HepG2 (cell line): ENCODE results near the gene RHOBTB3. TPM values are rescaled to one million over a fixed set of nuclear protein-coding genes. Genes with fewer than 3 reads are reported as not detected.

Experiments used
- GFI1 ChIP-seq: sonication (generic); formaldehyde crosslinking; IDR thresholded peaks from 2 replicates; pipeline ENCODE4 v1.5.0; 2020; ENCODE audit warnings: missing genetic modification reagents, mild to moderate bottlenecking, borderline replicate concordance
- HOXA9 ChIP-seq: sonication (generic); formaldehyde crosslinking; IDR thresholded peaks from 2 replicates; pipeline ENCODE4 v1.8.1; 2022; ENCODE audit warnings: missing genetic modification reagents, mild to moderate bottlenecking, moderate library complexity, borderline replicate concordance
- KDM2A ChIP-seq: sonication (generic); formaldehyde crosslinking; IDR thresholded peaks from 2 replicates; pipeline ENCODE4 v1.4.0; 2020; ENCODE audit warnings: low read depth, missing genetic modification reagents, borderline replicate concordance
- LCORL ChIP-seq, 2 experiments: fragments of 450-650 bp in 1 of 2; sonication (generic) in 1 of 2; formaldehyde crosslinking in 1 of 2; IDR thresholded peaks; 2 replicates each; pipeline versions ENCODE4 v1.5.0 to v1.6.1; 2017 to 2020; ENCODE audit warnings: antibody characterized with exemption in 1 of 2, missing genetic modification reagents in 1 of 2
- PCBP1 ChIP-seq: fragments of 200-400 bp; formaldehyde crosslinking; IDR thresholded peaks from 2 replicates; pipeline ENCODE4 v1.6.1; 2017; ENCODE audit warnings: mild to moderate bottlenecking, low read depth, low read length, borderline replicate concordance
- TBL1XR1 ChIP-seq: fragments of 150-350 bp; IDR thresholded peaks from 2 replicates; pipeline ENCODE4 v1.6.1; 2014; ENCODE audit warnings: borderline replicate concordance, low read length; ENCODE audit not compliant: partially characterized antibody
- TCF12 ChIP-seq, 2 experiments: fragments of 450-650 bp in 1 of 2; sonication (generic) in 1 of 2; formaldehyde crosslinking in 1 of 2; IDR thresholded peaks; 2 replicates each; pipeline versions ENCODE4 v1.6.1 to v1.8.0; 2017 to 2022; ENCODE audit warnings: antibody characterized with exemption in 1 of 2, mild to moderate bottlenecking in 1 of 2, missing genetic modification reagents in 1 of 2, moderate library complexity in 1 of 2
- ZFP36 ChIP-seq: fragments of 150-350 bp; IDR thresholded peaks from 2 replicates; pipeline ENCODE4 v1.6.1; 2018; ENCODE audit warnings: borderline replicate concordance, low read length, low read depth; ENCODE audit not compliant: partially characterized antibody
- ZNF572 ChIP-seq: sonication (generic); formaldehyde crosslinking; IDR thresholded peaks from 2 replicates; pipeline ENCODE4 v1.5.1; 2020; ENCODE audit warnings: mild to moderate bottlenecking, missing genetic modification reagents
- ZNF674 ChIP-seq: sonication (generic); formaldehyde crosslinking; IDR thresholded peaks from 2 replicates; pipeline ENCODE4 v1.5.0; 2020; ENCODE audit warnings: low read depth, mild to moderate bottlenecking, missing genetic modification reagents
- polyA plus RNA-seq, 8 experiments: library from polyadenylated mRNA; depleted of rRNA in 3 of 8; stranded (reverse) in 7 of 8; unstranded in 1 of 8; fragments of >200 nt; fragmentation: Illumina TruSeq in 4 of 8; extraction: Trizol in 4 of 8; gene quantifications; 2 replicates each; pipeline versions ENCODE4 v1.2.1 to v1.2.3, GENCODE V29; 2011 to 2016; ENCODE audit warnings: low read depth in 4 of 8, missing spikeins in 1 of 8, mixed read lengths in 1 of 8; ENCODE audit not compliant: insufficient read depth in 1 of 8
- total RNA-seq, 5 experiments: library from RNA; depleted of rRNA; stranded (reverse); fragments of >200 nt; fragmentation: Illumina TruSeq; extraction: Trizol; gene quantifications; 2 replicates each; pipeline ENCODE4 v1.2.3, GENCODE V29; 2016; ENCODE audit warnings: low read depth in 1 of 5
- TF ChIP-seq, protein P1 (sequence below): sonication (generic); formaldehyde crosslinking; IDR thresholded peaks from 2 replicates; pipeline ENCODE4 v1.4.0; 2020; ENCODE audit warnings: missing genetic modification reagents
- TF ChIP-seq, protein P2 (sequence below): IDR thresholded peaks from 2 replicates; pipeline ENCODE4 v1.4.0; 2020; ENCODE audit warnings: mild to moderate bottlenecking, missing genetic modification reagents
- TF ChIP-seq, protein P3 (sequence below): sonication (generic); formaldehyde crosslinking; IDR thresholded peaks from 2 replicates; pipeline ENCODE4 v1.4.0; 2020; ENCODE audit warnings: mild to moderate bottlenecking, missing genetic modification reagents
- TF ChIP-seq, protein P4 (sequence below): sonication (generic); formaldehyde crosslinking; IDR thresholded peaks from 2 replicates; pipeline ENCODE4 v1.8.1; 2023; ENCODE audit warnings: mild to moderate bottlenecking, inconsistent platforms, moderate library complexity, missing genetic modification reagents, borderline replicate concordance
- TF ChIP-seq, protein P5 (sequence below): sonication (generic); formaldehyde crosslinking; IDR thresholded peaks from 2 replicates; pipeline ENCODE4 v1.4.0; 2020; ENCODE audit warnings: mild to moderate bottlenecking, missing genetic modification reagents

The RHOBTB3 gene
- total and polyA plus RNA-seq, 2 of the 13 experiments (the other 11 are each of a cell fraction or from before 2014, with no cell fraction given): 31.6 to 35.4 TPM

DNA sequence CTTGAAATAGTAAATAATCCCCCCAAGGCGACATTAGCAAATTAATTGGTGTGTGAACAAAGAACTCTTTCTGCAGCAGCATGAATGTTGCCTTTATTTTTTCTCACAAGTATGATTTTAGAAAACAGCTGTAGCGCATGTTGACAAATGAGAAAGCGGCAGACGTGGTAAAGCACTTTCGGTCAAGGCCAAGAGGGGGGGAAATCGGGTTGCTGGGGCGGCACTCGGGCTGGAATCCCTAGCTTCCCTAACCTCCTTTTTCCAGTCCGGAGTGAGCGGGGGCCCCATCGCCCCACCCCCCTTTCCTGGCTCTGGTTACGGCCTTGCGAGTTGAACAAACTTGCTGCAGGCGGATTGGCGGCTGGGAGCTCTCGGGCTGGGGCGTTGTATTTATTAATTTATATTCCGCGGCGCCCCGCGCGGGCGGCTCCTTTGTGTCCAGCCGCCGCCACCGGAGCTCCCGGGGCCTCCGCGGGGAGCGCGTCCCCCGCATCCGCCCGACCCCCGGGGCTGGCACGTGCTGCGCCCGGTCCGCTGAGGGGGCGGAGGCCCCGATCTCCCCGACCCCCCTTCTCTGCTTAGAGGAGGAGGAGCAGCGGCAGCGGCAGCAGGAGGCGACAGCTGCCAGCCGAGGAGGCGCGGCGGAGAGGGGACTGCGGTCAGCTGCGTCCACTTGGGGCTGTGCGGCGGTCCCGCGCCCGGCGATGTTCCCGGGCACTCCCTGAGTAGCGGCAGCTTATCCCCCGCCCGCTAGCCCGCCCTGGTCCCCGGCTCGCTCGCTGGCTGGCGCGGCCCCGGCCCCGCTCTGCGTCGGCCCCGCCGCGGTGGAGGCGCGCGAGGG, at the start of gene RHOBTB3 (continued):
- TF ChIP-seq, protein P1, sequence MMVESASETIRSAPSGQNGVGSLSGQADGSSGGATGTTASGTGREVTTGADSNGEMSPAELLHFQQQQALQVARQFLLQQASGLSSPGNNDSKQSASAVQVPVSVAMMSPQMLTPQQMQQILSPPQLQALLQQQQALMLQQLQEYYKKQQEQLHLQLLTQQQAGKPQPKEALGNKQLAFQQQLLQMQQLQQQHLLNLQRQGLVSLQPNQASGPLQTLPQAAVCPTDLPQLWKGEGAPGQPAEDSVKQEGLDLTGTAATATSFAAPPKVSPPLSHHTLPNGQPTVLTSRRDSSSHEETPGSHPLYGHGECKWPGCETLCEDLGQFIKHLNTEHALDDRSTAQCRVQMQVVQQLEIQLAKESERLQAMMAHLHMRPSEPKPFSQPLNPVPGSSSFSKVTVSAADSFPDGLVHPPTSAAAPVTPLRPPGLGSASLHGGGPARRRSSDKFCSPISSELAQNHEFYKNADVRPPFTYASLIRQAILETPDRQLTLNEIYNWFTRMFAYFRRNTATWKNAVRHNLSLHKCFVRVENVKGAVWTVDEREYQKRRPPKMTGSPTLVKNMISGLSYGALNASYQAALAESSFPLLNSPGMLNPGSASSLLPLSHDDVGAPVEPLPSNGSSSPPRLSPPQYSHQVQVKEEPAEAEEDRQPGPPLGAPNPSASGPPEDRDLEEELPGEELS (CRISPR knock-in tag): no peak
- TF ChIP-seq PCBP1 (no peak), ZFP36 (no peak), ZNF674 (CRISPR knock-in tag) (no peak), ZNF572 (CRISPR knock-in tag) (no peak), TBL1XR1 (peak; percentile 20), KDM2A (CRISPR knock-in tag) (peak; percentile 67), TCF12 (IDR thresholded peaks at IDR 0.05) (no peak), TCF12 (CRISPR knock-in tag; IDR thresholded peaks at IDR 0.05) (peak; percentile 59; the same call in 1 of the 2 replicates), GFI1 (CRISPR knock-in tag) (no peak), LCORL (IDR thresholded peaks at IDR 0.05) (no peak), LCORL (CRISPR knock-in tag; IDR thresholded peaks at IDR 0.05) (peak; percentile 65; the same call in 1 of the 2 replicates), HOXA9 (CRISPR knock-in tag) (no peak)
- TF ChIP-seq, protein P2, sequence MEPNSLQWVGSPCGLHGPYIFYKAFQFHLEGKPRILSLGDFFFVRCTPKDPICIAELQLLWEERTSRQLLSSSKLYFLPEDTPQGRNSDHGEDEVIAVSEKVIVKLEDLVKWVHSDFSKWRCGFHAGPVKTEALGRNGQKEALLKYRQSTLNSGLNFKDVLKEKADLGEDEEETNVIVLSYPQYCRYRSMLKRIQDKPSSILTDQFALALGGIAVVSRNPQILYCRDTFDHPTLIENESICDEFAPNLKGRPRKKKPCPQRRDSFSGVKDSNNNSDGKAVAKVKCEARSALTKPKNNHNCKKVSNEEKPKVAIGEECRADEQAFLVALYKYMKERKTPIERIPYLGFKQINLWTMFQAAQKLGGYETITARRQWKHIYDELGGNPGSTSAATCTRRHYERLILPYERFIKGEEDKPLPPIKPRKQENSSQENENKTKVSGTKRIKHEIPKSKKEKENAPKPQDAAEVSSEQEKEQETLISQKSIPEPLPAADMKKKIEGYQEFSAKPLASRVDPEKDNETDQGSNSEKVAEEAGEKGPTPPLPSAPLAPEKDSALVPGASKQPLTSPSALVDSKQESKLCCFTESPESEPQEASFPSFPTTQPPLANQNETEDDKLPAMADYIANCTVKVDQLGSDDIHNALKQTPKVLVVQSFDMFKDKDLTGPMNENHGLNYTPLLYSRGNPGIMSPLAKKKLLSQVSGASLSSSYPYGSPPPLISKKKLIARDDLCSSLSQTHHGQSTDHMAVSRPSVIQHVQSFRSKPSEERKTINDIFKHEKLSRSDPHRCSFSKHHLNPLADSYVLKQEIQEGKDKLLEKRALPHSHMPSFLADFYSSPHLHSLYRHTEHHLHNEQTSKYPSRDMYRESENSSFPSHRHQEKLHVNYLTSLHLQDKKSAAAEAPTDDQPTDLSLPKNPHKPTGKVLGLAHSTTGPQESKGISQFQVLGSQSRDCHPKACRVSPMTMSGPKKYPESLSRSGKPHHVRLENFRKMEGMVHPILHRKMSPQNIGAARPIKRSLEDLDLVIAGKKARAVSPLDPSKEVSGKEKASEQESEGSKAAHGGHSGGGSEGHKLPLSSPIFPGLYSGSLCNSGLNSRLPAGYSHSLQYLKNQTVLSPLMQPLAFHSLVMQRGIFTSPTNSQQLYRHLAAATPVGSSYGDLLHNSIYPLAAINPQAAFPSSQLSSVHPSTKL (CRISPR knock-in tag): peak; percentile 83
- TF ChIP-seq, protein P3, sequence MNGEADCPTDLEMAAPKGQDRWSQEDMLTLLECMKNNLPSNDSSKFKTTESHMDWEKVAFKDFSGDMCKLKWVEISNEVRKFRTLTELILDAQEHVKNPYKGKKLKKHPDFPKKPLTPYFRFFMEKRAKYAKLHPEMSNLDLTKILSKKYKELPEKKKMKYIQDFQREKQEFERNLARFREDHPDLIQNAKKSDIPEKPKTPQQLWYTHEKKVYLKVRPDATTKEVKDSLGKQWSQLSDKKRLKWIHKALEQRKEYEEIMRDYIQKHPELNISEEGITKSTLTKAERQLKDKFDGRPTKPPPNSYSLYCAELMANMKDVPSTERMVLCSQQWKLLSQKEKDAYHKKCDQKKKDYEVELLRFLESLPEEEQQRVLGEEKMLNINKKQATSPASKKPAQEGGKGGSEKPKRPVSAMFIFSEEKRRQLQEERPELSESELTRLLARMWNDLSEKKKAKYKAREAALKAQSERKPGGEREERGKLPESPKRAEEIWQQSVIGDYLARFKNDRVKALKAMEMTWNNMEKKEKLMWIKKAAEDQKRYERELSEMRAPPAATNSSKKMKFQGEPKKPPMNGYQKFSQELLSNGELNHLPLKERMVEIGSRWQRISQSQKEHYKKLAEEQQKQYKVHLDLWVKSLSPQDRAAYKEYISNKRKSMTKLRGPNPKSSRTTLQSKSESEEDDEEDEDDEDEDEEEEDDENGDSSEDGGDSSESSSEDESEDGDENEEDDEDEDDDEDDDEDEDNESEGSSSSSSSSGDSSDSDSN (CRISPR knock-in tag): peak; percentile 93
- TF ChIP-seq, protein P4, sequence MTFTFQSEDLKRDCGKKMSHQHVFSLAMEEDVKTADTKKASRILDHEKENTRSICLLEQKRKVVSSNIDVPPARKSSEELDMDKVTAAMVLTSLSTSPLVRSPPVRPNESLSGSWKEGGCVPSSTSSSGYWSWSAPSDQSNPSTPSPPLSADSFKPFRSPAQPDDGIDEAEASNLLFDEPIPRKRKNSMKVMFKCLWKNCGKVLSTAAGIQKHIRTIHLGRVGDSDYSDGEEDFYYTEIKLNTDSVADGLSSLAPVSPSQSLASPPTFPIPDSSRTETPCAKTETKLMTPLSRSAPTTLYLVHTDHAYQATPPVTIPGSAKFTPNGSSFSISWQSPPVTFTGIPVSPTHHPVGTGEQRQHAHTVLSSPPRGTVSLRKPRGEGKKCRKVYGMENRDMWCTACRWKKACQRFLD (CRISPR knock-in tag): peak; percentile 11; the same call in 1 of the 2 replicates
- TF ChIP-seq, protein P5, sequence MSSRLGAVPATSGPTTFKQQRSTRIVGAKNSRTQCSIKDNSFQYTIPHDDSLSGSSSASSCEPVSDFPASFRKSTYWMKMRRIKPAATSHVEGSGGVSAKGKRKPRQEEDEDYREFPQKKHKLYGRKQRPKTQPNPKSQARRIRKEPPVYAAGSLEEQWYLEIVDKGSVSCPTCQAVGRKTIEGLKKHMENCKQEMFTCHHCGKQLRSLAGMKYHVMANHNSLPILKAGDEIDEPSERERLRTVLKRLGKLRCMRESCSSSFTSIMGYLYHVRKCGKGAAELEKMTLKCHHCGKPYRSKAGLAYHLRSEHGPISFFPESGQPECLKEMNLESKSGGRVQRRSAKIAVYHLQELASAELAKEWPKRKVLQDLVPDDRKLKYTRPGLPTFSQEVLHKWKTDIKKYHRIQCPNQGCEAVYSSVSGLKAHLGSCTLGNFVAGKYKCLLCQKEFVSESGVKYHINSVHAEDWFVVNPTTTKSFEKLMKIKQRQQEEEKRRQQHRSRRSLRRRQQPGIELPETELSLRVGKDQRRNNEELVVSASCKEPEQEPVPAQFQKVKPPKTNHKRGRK (CRISPR knock-in tag): no peak
